Ammon's horn (tissue), 1 donor: ENCODE data around the gene CCR7.
A peak's percentile ranks its signal among the peaks of the same experiment; 100 is the strongest.

ENCODE experiments used
- DNase-seq: peaks from one replicate; pipeline ENCODE4 v3.0.0-alpha.2; 2016; ENCODE audit warnings: low spot score

The CCR7 gene

GRCh38 chr17:40561871-40562611 is 3.2 kb downstream of the CCR7 start:
- no peak for DNase-seq

GRCh38 chr17:40561294-40561870 is 3.9 kb downstream of the CCR7 start:
- no peak for DNase-seq

- DNase-seq: no peak
Observed at GRCh38 chr17:40560592-40561293, 4.5 kb downstream of the CCR7 start.

GRCh38 chr17:40559954-40560591 is 5.2 kb downstream of the CCR7 start:
- DNase-seq: peak; percentile 93

GRCh38 chr17:40559564-40559916 is 5.7 kb downstream of the CCR7 start:
- no peak for DNase-seq

GRCh38 chr17:40558890-40559563 is 6.2 kb downstream of the CCR7 start:
- DNase-seq: no peak

- DNase-seq: no peak
Observed at GRCh38 chr17:40558300-40558889, 6.9 kb downstream of the CCR7 start.

- no peak for DNase-seq
Observed at GRCh38 chr17:40557531-40558299, 7.6 kb downstream of the CCR7 start.

- DNase-seq: no peak
Observed at GRCh38 chr17:40556884-40557414, 8.3 kb downstream of the CCR7 start.

GRCh38 chr17:40556198-40556661 is 9.0 kb downstream of the CCR7 start:
- no peak for DNase-seq

GRCh38 chr17:40555296-40556190 is 9.7 kb downstream of the CCR7 start:
- DNase-seq: no peak

- DNase-seq: no peak
Observed at GRCh38 chr17:40554646-40555295, 10.5 kb downstream of the CCR7 start.

- peak; percentile 89 for DNase-seq
Observed at GRCh38 chr17:40553694-40554534, 11.4 kb downstream of the CCR7 start.

GRCh38 chr17:40552806-40553693 is 12.2 kb downstream of the CCR7 start:
- DNase-seq: no peak

GRCh38 chr17:40551879-40552768 is 13.1 kb downstream of the CCR7 start:
- peak; percentile 57 for DNase-seq
